Stomach smooth muscle (tissue), 2 donors: ENCODE data around the gene HDHD2.

Experiments used
- H3K27ac ChIP-seq: one replicate; pipeline ENCODE4 v1.7.0; 2013; ENCODE audit warnings: mild to moderate bottlenecking, low read length, inconsistent platforms
- H3K27me3 ChIP-seq, 2 donors: one replicate each; pipeline ENCODE4 v1.7.0; 2013; ENCODE audit warnings: low read length in 2 of 2; ENCODE audit not compliant: insufficient read depth in 2 of 2, control insufficient read depth in 1 of 2
- H3K36me3 ChIP-seq, 2 donors: one replicate each; pipeline ENCODE4 v1.7.0; 2013; ENCODE audit warnings: low read length in 2 of 2; ENCODE audit not compliant: control insufficient read depth in 2 of 2, insufficient read depth in 2 of 2
- H3K4me1 ChIP-seq: one replicate; pipeline ENCODE4 v1.7.0; 2013; ENCODE audit warnings: low read length; ENCODE audit not compliant: control insufficient read depth, insufficient read depth
- H3K4me3 ChIP-seq, 2 donors: one replicate each; pipeline ENCODE4 v1.7.0; 2013; ENCODE audit warnings: low read length in 2 of 2
- H3K9ac ChIP-seq, 2 donors: one replicate each; pipeline ENCODE4 v1.7.0; 2013; ENCODE audit warnings: low read length in 2 of 2, mild to moderate bottlenecking in 1 of 2
- H3K9me3 ChIP-seq, 2 donors: one replicate each; pipeline ENCODE4 v1.7.0; 2013; ENCODE audit warnings: low read length in 2 of 2; ENCODE audit not compliant: control insufficient read depth in 2 of 2
- donor health status: healthy.
- donor health status: Pancreatic carcinoma.

HDHD2 gene

GRCh38 chr18:47146206-47146605, 4.1 kb downstream of the HDHD2 start:
- H3K9me3 ChIP-seq = no peaks in the 10 kb centered on the region

DNA sequence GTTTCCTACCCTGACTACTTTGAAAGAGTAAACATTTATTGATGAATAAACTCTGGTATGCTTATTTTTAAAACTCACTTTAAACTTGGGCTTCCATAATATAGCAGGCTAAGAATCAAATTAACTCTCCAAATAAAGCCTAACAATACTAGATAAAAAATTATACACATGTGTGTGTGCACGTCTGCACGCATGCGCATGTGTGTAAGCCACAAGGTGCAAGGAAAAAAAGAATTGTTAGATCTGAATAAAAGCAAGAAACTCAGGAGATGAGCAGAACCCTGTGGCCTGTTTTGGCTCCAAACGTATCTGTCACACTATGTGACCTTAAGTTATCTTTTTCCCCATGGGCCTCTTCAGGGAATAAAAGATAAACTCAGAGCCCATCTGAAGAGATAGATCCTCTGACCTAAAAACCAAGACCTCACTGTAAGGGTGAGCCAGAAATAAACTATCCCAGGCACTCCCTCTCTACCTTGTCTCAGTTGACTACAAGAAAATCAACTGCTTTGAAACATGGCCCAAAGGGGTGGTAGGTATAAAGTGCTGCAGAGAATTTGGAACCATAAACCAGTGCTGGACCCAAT, 6.3 kb downstream of the HDHD2 start:
- no peak overlapping the region for H3K9ac ChIP-seq
- no peaks in the 10 kb centered on the region for H3K36me3 ChIP-seq
- H3K4me3 ChIP-seq = no peak overlapping the region
- no peaks in the 10 kb centered on the region for H3K27me3 ChIP-seq
- H3K9me3 ChIP-seq = no peaks in the 10 kb centered on the region
- H3K27ac ChIP-seq = no peak overlapping the region
- no peaks in the 10 kb centered on the region for H3K4me1 ChIP-seq

More at GRCh38 chr18:47146206-47146605, 4.1 kb downstream of the HDHD2 start:
- H3K9ac ChIP-seq = no peak overlapping the region
- no peak overlapping the region for H3K4me3 ChIP-seq
- no peaks in the 10 kb centered on the region for H3K36me3 ChIP-seq
- peaks cover 11% of the 10 kb centered on the region for H3K4me1 ChIP-seq
- H3K27me3 ChIP-seq = no peaks in the 10 kb centered on the region
- no peak overlapping the region for H3K27ac ChIP-seq

GRCh38 chr18:47143153-47143552, 7.1 kb downstream of the HDHD2 start:
- Histone ChIP-seq H3K27ac (no peak overlapping the region), H3K36me3 (no peaks in the 10 kb centered on the region), H3K27me3 (no peaks in the 10 kb centered on the region), H3K9me3 (no peaks in the 10 kb centered on the region), H3K4me3 (no peak overlapping the region), H3K9ac (no peak overlapping the region), H3K4me1 (no peaks in the 10 kb centered on the region)

DNA sequence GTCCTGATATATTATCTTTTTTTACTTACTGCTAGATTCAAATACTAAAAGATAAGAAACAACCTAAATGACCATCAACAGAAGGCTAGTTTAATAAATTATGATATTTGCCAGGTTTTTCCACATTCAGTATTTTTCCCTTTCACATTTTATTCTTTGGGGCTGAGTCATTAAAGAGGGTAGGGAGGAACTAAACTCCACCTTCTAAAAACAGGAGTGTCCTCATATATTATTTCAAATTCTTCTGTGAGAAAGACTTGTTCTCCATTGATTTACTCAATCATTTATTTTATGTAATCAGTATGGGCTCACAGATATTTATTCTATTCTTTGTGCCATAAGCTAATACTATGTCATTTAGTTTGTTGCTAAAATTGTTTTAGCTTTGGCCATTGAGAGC, 9.0 kb downstream of the HDHD2 start:
- no peaks in the 10 kb centered on the region for H3K4me1 ChIP-seq

DNA sequence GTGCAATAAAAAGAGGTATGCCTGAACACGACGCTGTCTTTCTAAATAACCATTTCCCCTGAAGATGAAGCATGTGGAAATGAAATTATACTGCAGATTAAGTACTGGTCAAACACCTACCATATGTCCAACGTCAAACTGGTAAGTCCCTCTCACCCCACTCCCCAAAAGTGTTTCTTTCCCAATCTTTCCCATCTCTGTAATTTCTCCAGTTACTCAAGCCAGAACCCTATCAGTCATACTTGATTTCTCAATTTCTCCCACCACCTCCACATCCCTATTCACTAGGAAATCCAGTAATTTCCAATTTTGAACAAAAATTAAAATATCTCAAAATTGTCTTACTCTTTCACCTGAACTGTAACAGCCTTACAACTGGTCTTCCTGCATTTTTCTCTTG, 29.2 kb downstream of the HDHD2 start:
- Histone ChIP-seq H3K9ac (no peak overlapping the region), H3K36me3 (peaks cover 6 to 7% of the 10 kb centered on the region in 2 donors), H3K27ac (no peak overlapping the region), H3K9me3 (no peaks in the 10 kb centered on the region), H3K4me3 (no peak overlapping the region), H3K27me3 (no peaks in the 10 kb centered on the region), H3K4me1 (no peaks in the 10 kb centered on the region)

More for the DNA sequence above, 9.0 kb downstream of the HDHD2 start:
- Histone ChIP-seq H3K9ac (no peak overlapping the region), H3K27ac (no peak overlapping the region), H3K4me3 (no peak overlapping the region), H3K36me3 (no peaks in the 10 kb centered on the region), H3K27me3 (no peaks in the 10 kb centered on the region), H3K9me3 (no peaks in the 10 kb centered on the region)

GRCh38 chr18:47120428-47120827, 29.9 kb downstream of the HDHD2 start:
- Histone ChIP-seq H3K4me3 (no peak overlapping the region), H3K36me3 (peaks cover 5 to 6% of the 10 kb centered on the region in 2 donors), H3K27ac (no peak overlapping the region), H3K9me3 (no peaks in the 10 kb centered on the region), H3K4me1 (no peaks in the 10 kb centered on the region), H3K9ac (no peak overlapping the region), H3K27me3 (no peaks in the 10 kb centered on the region)

- Histone ChIP-seq H3K4me3 (no peak overlapping the region), H3K27ac (no peak overlapping the region), H3K27me3 (no peaks in the 10 kb centered on the region), H3K4me1 (no peaks in the 10 kb centered on the region), H3K9ac (no peak overlapping the region), H3K36me3 (peaks cover 8 to 14% of the 10 kb centered on the region in 2 donors), H3K9me3 (no peaks in the 10 kb centered on the region)
Observed at GRCh38 chr18:47118981-47119380, 31.3 kb downstream of the HDHD2 start.

GRCh38 chr18:47115205-47115604, 35.1 kb downstream of the HDHD2 start:
- no peak overlapping the region for H3K27ac ChIP-seq
- no peaks in the 10 kb centered on the region for H3K9me3 ChIP-seq
- no peaks in the 10 kb centered on the region for H3K4me1 ChIP-seq
- H3K9ac ChIP-seq = no peak overlapping the region
- no peaks in the 10 kb centered on the region for H3K27me3 ChIP-seq
- peaks cover 23 to 26% of the 10 kb centered on the region in 2 donors for H3K36me3 ChIP-seq
- no peak overlapping the region for H3K4me3 ChIP-seq

- H3K36me3 ChIP-seq = peaks cover 26 to 27% of the 10 kb centered on the region in 2 donors
Observed at GRCh38 chr18:47113796-47114540, 36.3 kb downstream of the HDHD2 start.

GRCh38 chr18:47110492-47111274, 39.6 kb downstream of the HDHD2 start:
- Histone ChIP-seq H3K4me1 (no peaks in the 10 kb centered on the region), H3K4me3 (no peak overlapping the region), H3K9ac (no peak overlapping the region), H3K27ac (no peak overlapping the region), H3K9me3 (no peaks in the 10 kb centered on the region), H3K36me3 (peaks cover 36 to 40% of the 10 kb centered on the region in 2 donors), H3K27me3 (no peaks in the 10 kb centered on the region)

More at GRCh38 chr18:47113796-47114540, 36.3 kb downstream of the HDHD2 start:
- Histone ChIP-seq H3K4me1 (no peaks in the 10 kb centered on the region), H3K27ac (no peak overlapping the region), H3K4me3 (no peak overlapping the region), H3K27me3 (no peaks in the 10 kb centered on the region), H3K9ac (no peak overlapping the region), H3K9me3 (no peaks in the 10 kb centered on the region)
